Gastrocnemius medialis (tissue), 4 donors: ENCODE results near the gene SMOC1. TPM values are rescaled to one million over a fixed set of nuclear protein-coding genes. Genes with fewer than 3 reads are reported as not detected.

Experiments used
- ATAC-seq, 2 donors: fragments of 150-250 bp; one replicate each; pipeline ENCODE4 v1.9.1; 2016
- DNase-seq, 2 donors: peaks; one replicate each; pipeline ENCODE4 v3.0.0-alpha.2; 2019
- H3K27ac ChIP-seq, 4 donors: fragments of 200-600 bp; sonication (generic); 1 replicate in 1 of 4; 2 replicates in 3 of 4; pipeline ENCODE4 v1.5.1; 2016 to 2018; ENCODE audit warnings: mild to moderate bottlenecking in 2 of 4, moderate library complexity in 1 of 4
- H3K27me3 ChIP-seq, 3 donors: fragments of 200-600 bp; sonication (generic) in 2 of 3; 1 replicate in 1 of 3; 2 replicates in 2 of 3; pipeline versions ENCODE4 v1.5.1 to v1.6.0; 2016 to 2019; ENCODE audit warnings: mild to moderate bottlenecking in 1 of 3, moderate library complexity in 1 of 3
- H3K36me3 ChIP-seq, 2 donors: fragments of 200-600 bp; sonication (generic) in 1 of 2; one replicate each; pipeline ENCODE4 v1.5.1; 2017 to 2018
- H3K4me1 ChIP-seq, 2 donors: fragments of 200-600 bp; sonication (generic) in 1 of 2; one replicate each; pipeline ENCODE4 v1.5.1; 2016 to 2017; ENCODE audit warnings: mild to moderate bottlenecking in 2 of 2
- H3K4me3 ChIP-seq, 4 donors: fragments of 200-600 bp; sonication (generic) in 3 of 4; 1 replicate in 1 of 4; 2 replicates in 3 of 4; pipeline ENCODE4 v1.5.1; 2016 to 2019; ENCODE audit warnings: mild to moderate bottlenecking in 2 of 4
- H3K9me3 ChIP-seq, 3 donors: fragments of 200-600 bp; sonication (generic) in 2 of 3; 1 replicate in 1 of 3; 2 replicates in 2 of 3; pipeline ENCODE4 v1.5.1; 2016 to 2019
- CTCF ChIP-seq, 5 experiments: fragments of 450-650 bp in 3 of 5; fragments of 200-600 bp in 2 of 5; sonication (generic) in 2 of 5; IDR thresholded peaks in 4 of 5; conservative IDR thresholded peaks in 1 of 5; 1 replicate in 4 of 5; 2 replicates in 1 of 5; pipeline ENCODE4 v1.5.1; 2016 to 2019; ENCODE audit warnings: antibody characterized with exemption in 5 of 5, mild to moderate bottlenecking in 3 of 5, moderate library complexity in 3 of 5
- POLR2A ChIP-seq, 2 donors: fragments of 450-650 bp; IDR thresholded peaks; one replicate each; pipeline ENCODE4 v1.6.1; 2017; ENCODE audit warnings: antibody characterized with exemption in 2 of 2, mild to moderate bottlenecking in 2 of 2, moderate library complexity in 2 of 2
- in situ Hi-C, 4 donors: fragments of 200-750 bp; cut with MboI; loops; one replicate each; pipeline versions ENCODE4 v1.15.0 to v1.8.0; 2017; ENCODE audit warnings: low sequenced_read_pairs in 4 of 4
- intact Hi-C: fragments of 100-400 bp; cut with DNase I; formaldehyde crosslinking; loops from one replicate; pipeline ENCODE4 v1.15.1; 2023; ENCODE audit warnings: low total_unique reads
- total RNA-seq, 4 donors: library from RNA; depleted of rRNA; stranded (reverse); fragments of >200 nt; gene quantifications; one replicate each; pipeline versions ENCODE4 v1.1.0 to v1.2.3, GENCODE V29; 2016

SMOC1 gene
- total RNA-seq, 4 donors from 2014 or later, result 2.7 to 10.2 (median 7.8) TPM

DNA sequence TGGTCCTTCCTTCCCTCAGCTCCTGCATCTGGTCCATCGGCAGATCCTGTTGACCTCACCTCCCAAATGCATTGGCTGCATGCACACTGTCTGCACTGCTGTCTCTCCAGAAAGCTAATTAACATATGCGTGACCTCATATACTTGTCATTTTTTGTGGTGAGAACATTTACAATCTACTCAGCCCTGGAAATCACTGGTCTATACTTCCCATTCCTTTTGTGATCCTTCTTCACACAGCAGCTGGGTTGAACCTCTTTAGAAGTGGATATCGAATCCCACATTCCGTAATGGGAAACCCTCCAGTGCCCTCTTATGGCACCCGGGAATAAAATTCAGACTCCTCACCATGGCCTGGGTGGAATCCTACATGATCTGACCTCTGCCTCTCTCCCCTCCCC, 45.0 kb downstream of the SMOC1 start:
- H3K27me3 ChIP-seq, result no peaks in the 10 kb centered on the region
- no peak for DNase-seq
- no peak for ATAC-seq
- no peaks in the 10 kb centered on the region for H3K36me3 ChIP-seq
- no peak overlapping the region for H3K27ac ChIP-seq
- H3K4me3 ChIP-seq, result no peak overlapping the region
- intact Hi-C loops, result no loop called here
- TF ChIP-seq CTCF (IDR thresholded peaks at IDR 0.05 in 4 of 5, conservative IDR thresholded peaks at IDR 0.05 in 1 of 5) (no peak), POLR2A (IDR thresholded peaks at IDR 0.05) (no peak)
- no peaks in the 10 kb centered on the region for H3K9me3 ChIP-seq
- in situ Hi-C loops, result no loop called here
- H3K4me1 ChIP-seq, result no peaks in the 10 kb centered on the region

- intact Hi-C loops, result no loop called here
- H3K27ac ChIP-seq, result no peak overlapping the region
- TF ChIP-seq POLR2A (IDR thresholded peaks at IDR 0.05), result no peak
- no peak for TF ChIP-seq CTCF (IDR thresholded peaks at IDR 0.05 in 4 of 5, conservative IDR thresholded peaks at IDR 0.05 in 1 of 5)
- ATAC-seq (no peak), DNase-seq (no peak)
- in situ Hi-C loops, result no loop called here
- no peaks in the 10 kb centered on the region for H3K27me3 ChIP-seq
- no peak overlapping the region for H3K4me3 ChIP-seq
- no peaks in the 10 kb centered on the region for H3K4me1 ChIP-seq
- no peaks in the 10 kb centered on the region for H3K36me3 ChIP-seq
- H3K9me3 ChIP-seq, result no peaks in the 10 kb centered on the region
Observed at GRCh38 chr14:69928111-69928523, 48.9 kb downstream of the SMOC1 start.

- intact Hi-C loops (no loop called here), in situ Hi-C loops (no loop called here)
- H3K36me3 ChIP-seq, result no peaks in the 10 kb centered on the region
- DNase-seq (no peak), ATAC-seq (no peak)
- no peak overlapping the region for H3K27ac ChIP-seq
- no peaks in the 10 kb centered on the region for H3K4me1 ChIP-seq
- no peak overlapping the region for H3K4me3 ChIP-seq
- no peaks in the 10 kb centered on the region for H3K9me3 ChIP-seq
- no peaks in the 10 kb centered on the region for H3K27me3 ChIP-seq
- TF ChIP-seq CTCF (IDR thresholded peaks at IDR 0.05 in 4 of 5, conservative IDR thresholded peaks at IDR 0.05 in 1 of 5) (no peak), POLR2A (IDR thresholded peaks at IDR 0.05) (no peak)
Observed at GRCh38 chr14:69930780-69931379, 51.7 kb downstream of the SMOC1 start.

- no peak overlapping the region for H3K27ac ChIP-seq
- in situ Hi-C loops (no loop called here), intact Hi-C loops (no loop called here)
- DNase-seq, result no peak
- TF ChIP-seq CTCF (IDR thresholded peaks at IDR 0.05 in 4 of 5, conservative IDR thresholded peaks at IDR 0.05 in 1 of 5) (no peak), POLR2A (IDR thresholded peaks at IDR 0.05) (no peak)
- ATAC-seq, result no peak
- no peaks in the 10 kb centered on the region for H3K9me3 ChIP-seq
- no peaks in the 10 kb centered on the region for H3K4me1 ChIP-seq
- H3K4me3 ChIP-seq, result no peak overlapping the region
- no peaks in the 10 kb centered on the region for H3K36me3 ChIP-seq
- H3K27me3 ChIP-seq, result no peaks in the 10 kb centered on the region
Observed at GRCh38 chr14:69931960-69932359, 52.7 kb downstream of the SMOC1 start.

- Histone ChIP-seq H3K36me3 (no peaks in the 10 kb centered on the region), H3K27me3 (no peaks in the 10 kb centered on the region), H3K4me1 (no peaks in the 10 kb centered on the region), H3K4me3 (no peak overlapping the region), H3K27ac (no peak overlapping the region), H3K9me3 (no peaks in the 10 kb centered on the region)
- ATAC-seq (no peak), DNase-seq (no peak)
- intact Hi-C loops, result no loop called here
- in situ Hi-C loops, result no loop called here
- TF ChIP-seq POLR2A (IDR thresholded peaks at IDR 0.05), result no peak
- TF ChIP-seq CTCF (IDR thresholded peaks at IDR 0.05 in 4 of 5, conservative IDR thresholded peaks at IDR 0.05 in 1 of 5), result no peak
Observed at GRCh38 chr14:69932391-69932790, 53.2 kb downstream of the SMOC1 start.
